MM.1S (cell line): ENCODE data around the gene MAJIN.

ENCODE experiments used
- DNase-seq: peaks from one replicate; pipeline ENCODE4 v3.0.0-alpha.2; 2015
- H2AFZ ChIP-seq: fragments of 300-600 bp; sonication (generic); 2 replicates; pipeline ENCODE4 v1.6.0; 2016; ENCODE audit warnings: antibody characterized with exemption, low read length
- H3F3A ChIP-seq: fragments of 300-600 bp; sonication (generic); 2 replicates; pipeline ENCODE4 v1.6.1; 2016; ENCODE audit warnings: mild to moderate bottlenecking, antibody characterized with exemption, low read length, moderate library complexity, mixed read lengths; ENCODE audit not compliant: insufficient read depth
- H3K27ac ChIP-seq: fragments of 300-600 bp; sonication (generic); 2 replicates; pipeline ENCODE4 v1.5.1; 2016; ENCODE audit warnings: mild to moderate bottlenecking, low read length
- H3K27me3 ChIP-seq: fragments of 300-600 bp; sonication (generic); replicated peaks from 2 replicates; pipeline ENCODE4 v1.6.0; 2016; ENCODE audit warnings: low read length; ENCODE audit not compliant: insufficient read depth
- H3K36me3 ChIP-seq: fragments of 300-600 bp; sonication (generic); replicated peaks from 2 replicates; pipeline ENCODE4 v1.6.1; 2016; ENCODE audit warnings: mild to moderate bottlenecking, low read length, mixed read lengths; ENCODE audit not compliant: insufficient read depth
- H3K4me1 ChIP-seq: fragments of 300-600 bp; sonication (generic); 2 replicates; pipeline ENCODE4 v1.6.1; 2016; ENCODE audit warnings: low read length, mixed read lengths
- H3K4me2 ChIP-seq: fragments of 300-600 bp; sonication (generic); 2 replicates; pipeline ENCODE4 v1.6.0; 2016; ENCODE audit warnings: low read depth, low read length
- H3K4me3 ChIP-seq: fragments of 300-600 bp; sonication (generic); 2 replicates; pipeline ENCODE4 v1.5.1; 2016; ENCODE audit warnings: low read length, mixed read lengths
- H3K79me2 ChIP-seq: fragments of 300-600 bp; sonication (generic); 2 replicates; pipeline ENCODE4 v1.6.1; 2016; ENCODE audit warnings: mixed run types, low read length, mixed read lengths
- H3K9ac ChIP-seq: fragments of 300-600 bp; sonication (generic); 2 replicates; pipeline ENCODE4 v1.6.1; 2016; ENCODE audit warnings: low read length, mixed read lengths
- H3K9me2 ChIP-seq: fragments of 300-600 bp; sonication (generic); replicated peaks from 2 replicates; pipeline ENCODE4 v1.6.1; 2016; ENCODE audit warnings: mild to moderate bottlenecking, low read length, mixed read lengths; ENCODE audit not compliant: insufficient read depth
- H3K9me3 ChIP-seq: fragments of 300-600 bp; sonication (generic); replicated peaks from 2 replicates; pipeline ENCODE4 v1.6.1; 2016; ENCODE audit warnings: mild to moderate bottlenecking, low read length, mixed read lengths; ENCODE audit not compliant: insufficient read depth
- H4K20me1 ChIP-seq: fragments of 300-600 bp; sonication (generic); 2 replicates; pipeline ENCODE4 v1.6.1; 2016; ENCODE audit warnings: mild to moderate bottlenecking, low read length, moderate library complexity, mixed read lengths; ENCODE audit not compliant: insufficient read depth
- EZH2 ChIP-seq: fragments of 300-600 bp; sonication (generic); optimal IDR thresholded peaks from 2 replicates; pipeline ENCODE3; 2017; ENCODE audit warnings: low read depth, mild to moderate bottlenecking, antibody characterized with exemption, low read length, mixed read lengths
- EZH2phosphoT487 ChIP-seq: fragments of 300-600 bp; sonication (generic); IDR thresholded peaks from 2 replicates; pipeline ENCODE4 v1.6.1; 2018; ENCODE audit warnings: antibody characterized with exemption, low read length
- TF ChIP-seq, protein P1 (sequence below): fragments of 300-600 bp; sonication (generic); IDR thresholded peaks from 2 replicates; pipeline ENCODE4 v1.5.1; 2016; ENCODE audit warnings: antibody characterized with exemption, low read length, mixed read lengths

MAJIN gene

DNA sequence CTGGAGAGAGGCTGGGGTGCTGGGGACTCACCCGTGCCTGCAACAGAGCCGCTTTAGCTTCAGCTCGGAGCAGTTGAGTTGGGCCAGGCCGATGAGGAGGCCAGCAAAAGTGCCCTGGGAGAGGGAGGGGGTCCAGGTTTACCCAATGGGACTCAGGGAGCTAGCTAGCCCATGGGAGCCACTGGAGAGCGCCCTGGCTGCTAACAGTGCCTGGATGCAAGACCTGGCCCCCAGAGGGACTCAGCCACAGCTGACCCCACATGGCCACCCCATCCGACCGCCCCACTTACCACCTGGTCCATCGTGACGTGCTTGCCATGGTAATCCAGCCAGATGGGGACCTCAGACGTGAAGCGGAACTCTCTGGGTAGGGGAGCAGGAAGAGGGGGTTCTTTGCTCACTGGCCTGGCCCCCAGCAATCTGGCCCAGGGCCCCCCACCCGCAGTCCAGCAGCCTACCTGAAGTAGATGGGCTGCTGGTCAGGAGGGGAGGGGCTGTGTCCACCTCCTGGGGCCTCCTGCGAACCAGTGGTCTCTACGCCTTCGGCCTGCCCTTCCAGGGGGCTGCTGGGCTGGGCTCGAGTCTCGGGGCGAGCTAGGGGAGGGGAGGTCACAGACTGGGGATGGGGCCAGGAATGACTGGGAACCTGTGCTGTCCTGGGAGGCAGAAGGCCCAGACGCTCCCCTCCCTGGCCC is 74.4 kb downstream of the MAJIN start:
- Histone ChIP-seq H3K27me3 (no peaks in the 10 kb centered on the region), H4K20me1 (no peaks in the 10 kb centered on the region), H3K9me3 (no peaks in the 10 kb centered on the region), H3K4me1 (no peaks in the 10 kb centered on the region), H3F3A (no peaks in the 10 kb centered on the region), H3K79me2 (no peaks in the 10 kb centered on the region), H3K4me3 (no peak overlapping the region), H3K27ac (no peak overlapping the region), H3K9ac (no peak overlapping the region), H3K36me3 (no peaks in the 10 kb centered on the region), H3K9me2 (no peaks in the 10 kb centered on the region), H2AFZ (no peak overlapping the region), H3K4me2 (no peak overlapping the region)
- no peak for TF ChIP-seq EZH2
- TF ChIP-seq, protein P1, sequence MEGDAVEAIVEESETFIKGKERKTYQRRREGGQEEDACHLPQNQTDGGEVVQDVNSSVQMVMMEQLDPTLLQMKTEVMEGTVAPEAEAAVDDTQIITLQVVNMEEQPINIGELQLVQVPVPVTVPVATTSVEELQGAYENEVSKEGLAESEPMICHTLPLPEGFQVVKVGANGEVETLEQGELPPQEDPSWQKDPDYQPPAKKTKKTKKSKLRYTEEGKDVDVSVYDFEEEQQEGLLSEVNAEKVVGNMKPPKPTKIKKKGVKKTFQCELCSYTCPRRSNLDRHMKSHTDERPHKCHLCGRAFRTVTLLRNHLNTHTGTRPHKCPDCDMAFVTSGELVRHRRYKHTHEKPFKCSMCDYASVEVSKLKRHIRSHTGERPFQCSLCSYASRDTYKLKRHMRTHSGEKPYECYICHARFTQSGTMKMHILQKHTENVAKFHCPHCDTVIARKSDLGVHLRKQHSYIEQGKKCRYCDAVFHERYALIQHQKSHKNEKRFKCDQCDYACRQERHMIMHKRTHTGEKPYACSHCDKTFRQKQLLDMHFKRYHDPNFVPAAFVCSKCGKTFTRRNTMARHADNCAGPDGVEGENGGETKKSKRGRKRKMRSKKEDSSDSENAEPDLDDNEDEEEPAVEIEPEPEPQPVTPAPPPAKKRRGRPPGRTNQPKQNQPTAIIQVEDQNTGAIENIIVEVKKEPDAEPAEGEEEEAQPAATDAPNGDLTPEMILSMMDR, result no peak
- TF ChIP-seq EZH2phosphoT487, result no peak
- DNase-seq, result no peak

DNA sequence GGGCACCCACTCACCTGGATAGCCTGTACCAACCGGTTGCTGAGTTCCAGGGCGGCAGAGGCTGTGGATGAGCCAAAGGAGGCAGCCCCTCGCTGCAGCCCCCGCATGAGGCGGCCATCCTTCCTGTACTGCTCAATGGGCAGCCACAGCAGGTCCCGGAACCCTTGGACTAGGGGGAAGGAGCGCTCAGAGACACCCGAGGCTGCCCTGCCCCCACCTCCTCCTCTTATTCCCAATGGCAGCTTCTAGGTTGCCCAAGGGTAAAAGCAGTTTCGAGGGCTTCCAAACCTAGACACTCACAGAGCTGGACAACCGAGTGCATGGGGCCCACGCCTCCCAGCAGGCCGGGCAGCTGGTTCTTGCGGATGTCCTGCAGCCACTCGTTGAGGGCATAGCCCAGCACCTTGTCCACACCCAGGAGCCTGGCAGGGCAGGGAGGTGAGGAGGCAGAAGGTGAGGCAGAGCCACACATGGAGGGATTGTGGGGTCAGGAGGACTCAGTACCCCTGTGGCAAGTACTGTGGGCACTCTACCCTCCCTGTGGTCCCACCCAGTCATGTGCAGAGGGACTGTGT is 75.4 kb downstream of the MAJIN start:
- H3K9me2 ChIP-seq, result no peaks in the 10 kb centered on the region
- no peaks in the 10 kb centered on the region for H4K20me1 ChIP-seq
- H2AFZ ChIP-seq, result no peak overlapping the region
- H3K27me3 ChIP-seq, result no peaks in the 10 kb centered on the region
- H3F3A ChIP-seq, result no peaks in the 10 kb centered on the region
- TF ChIP-seq EZH2, result no peak
- TF ChIP-seq, protein P1, result no peak
- no peak for TF ChIP-seq EZH2phosphoT487
- no peak overlapping the region for H3K9ac ChIP-seq
- H3K27ac ChIP-seq, result no peak overlapping the region
- no peak overlapping the region for H3K4me3 ChIP-seq
- H3K4me2 ChIP-seq, result no peak overlapping the region
- no peaks in the 10 kb centered on the region for H3K36me3 ChIP-seq
- no peaks in the 10 kb centered on the region for H3K4me1 ChIP-seq
- no peaks in the 10 kb centered on the region for H3K79me2 ChIP-seq
- H3K9me3 ChIP-seq, result no peaks in the 10 kb centered on the region
- DNase-seq, result no peak

DNA sequence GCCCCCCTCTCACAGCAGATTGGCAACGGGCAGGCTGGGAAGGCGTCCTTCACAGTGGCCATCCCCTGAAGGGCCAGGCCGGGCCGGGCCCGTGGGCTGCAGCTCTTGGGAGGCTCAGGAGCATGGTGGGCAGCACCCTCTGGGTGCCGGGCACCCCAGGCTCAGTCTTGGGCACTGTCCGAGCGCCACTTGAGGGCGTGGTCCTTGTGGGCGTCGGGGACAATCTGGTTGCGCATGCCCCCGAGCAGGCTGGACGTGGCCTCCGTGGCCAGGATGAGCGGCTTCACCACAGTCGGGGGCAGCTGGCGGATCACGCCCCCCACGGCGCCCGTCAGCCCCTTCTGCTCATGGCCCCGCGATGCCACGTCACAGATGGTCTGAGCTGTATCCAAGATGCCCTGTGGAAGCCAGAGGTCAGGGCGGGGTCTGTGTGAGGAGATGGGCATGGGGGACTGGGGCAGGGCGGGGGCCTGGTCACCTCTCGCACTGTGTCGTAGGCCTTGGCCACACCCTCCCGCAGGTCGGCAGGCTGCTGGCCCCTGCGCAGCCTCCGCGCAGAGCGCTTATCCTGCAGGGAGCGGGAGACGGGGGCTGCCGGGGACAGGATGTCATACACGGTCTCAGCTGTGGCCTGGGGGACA is 77.0 kb downstream of the MAJIN start:
- Histone ChIP-seq H3K4me3 (no peak overlapping the region), H3F3A (no peaks in the 10 kb centered on the region), H3K4me2 (no peak overlapping the region), H3K9me2 (no peaks in the 10 kb centered on the region), H3K4me1 (no peaks in the 10 kb centered on the region), H3K27ac (no peak overlapping the region), H3K79me2 (no peaks in the 10 kb centered on the region), H3K9me3 (no peaks in the 10 kb centered on the region), H3K36me3 (no peaks in the 10 kb centered on the region), H3K27me3 (no peaks in the 10 kb centered on the region), H2AFZ (no peak overlapping the region), H4K20me1 (no peaks in the 10 kb centered on the region), H3K9ac (no peak overlapping the region)
- TF ChIP-seq EZH2phosphoT487, result no peak
- TF ChIP-seq EZH2, result no peak
- TF ChIP-seq, protein P1, result no peak
- no peak for DNase-seq
